HEK293 (cell line): Measurements from ENCODE around the gene KLHDC9.

Source experiments
- CTCF ChIA-PET: fragments of 350-600 bp; formaldehyde crosslinking; extraction: SDS; loops from one replicate; lab custom pipeline; 2021; ENCODE audit warnings: antibody characterized with exemption; lab: Yijun Ruan, JAX
- POLR2A ChIA-PET: fragments of 300-600 bp; formaldehyde crosslinking; extraction: SDS; loops from one replicate; lab custom pipeline; 2020; ENCODE audit warnings: antibody characterized with exemption, inconsistent platforms; lab: Yijun Ruan, JAX
- H3K27ac ChIP-seq: fragments of 200-500 bp; sonication (Bioruptor generic); 2 replicates; pipeline ENCODE4 v1.5.1; 2014; ENCODE audit warnings: low read depth, low read length, control low read depth, inconsistent platforms; ENCODE audit errors: extremely low read depth
- H3K36me3 ChIP-seq, 2 experiments: fragments of 200-500 bp in 1 of 2; sonication (Bioruptor generic) in 1 of 2; 1 replicate in 1 of 2; 2 replicates in 1 of 2; pipeline ENCODE4 v1.5.1; 2014 to 2017; ENCODE audit warnings: inconsistent platforms in 2 of 2, low read length in 2 of 2; ENCODE audit not compliant: control insufficient read depth in 2 of 2, insufficient read depth in 1 of 2
- H3K4me1 ChIP-seq: fragments of 200-500 bp; sonication (Bioruptor generic); 2 replicates; pipeline ENCODE4 v1.5.1; 2014; ENCODE audit warnings: mild to moderate bottlenecking, low read length, inconsistent platforms; ENCODE audit not compliant: control insufficient read depth, insufficient read depth
- H3K4me3 ChIP-seq: 2 replicates; pipeline ENCODE4 v1.5.1; 2011; ENCODE audit warnings: low read depth, mild to moderate bottlenecking, control low read depth, low read length, moderate library complexity
- H3K9me3 ChIP-seq: fragments of 200-500 bp; sonication (Bioruptor generic); 2 replicates; pipeline ENCODE4 v1.5.1; 2014; ENCODE audit warnings: low read depth, low read length, inconsistent platforms; ENCODE audit not compliant: control insufficient read depth, insufficient read depth
- AEBP2 ChIP-seq: fragments of 450-650 bp; formaldehyde crosslinking; IDR thresholded peaks from 2 replicates; pipeline ENCODE4 v1.5.1; 2016; ENCODE audit warnings: missing biosample characterization, missing genetic modification characterization, borderline replicate concordance
- FEZF1 ChIP-seq: fragments of 450-650 bp; formaldehyde crosslinking; IDR thresholded peaks from 2 replicates; pipeline ENCODE4 v1.5.1; 2016; ENCODE audit warnings: missing biosample characterization, missing genetic modification characterization
- IKZF3 ChIP-seq: fragments of 450-650 bp; IDR thresholded peaks from 2 replicates; pipeline ENCODE4 v1.5.0; 2018; ENCODE audit warnings: missing biosample characterization, mild to moderate bottlenecking, missing genetic modification characterization, moderate library complexity
- SALL2 ChIP-seq: fragments of 450-650 bp; formaldehyde crosslinking; IDR thresholded peaks from 2 replicates; pipeline ENCODE4 v1.5.0; 2017; ENCODE audit warnings: missing biosample characterization, mild to moderate bottlenecking, missing genetic modification characterization, borderline replicate concordance
- WT1 ChIP-seq: fragments of 450-650 bp; formaldehyde crosslinking; IDR thresholded peaks from 2 replicates; pipeline ENCODE4 v1.5.1; 2016; ENCODE audit warnings: missing biosample characterization, missing genetic modification characterization
- ZBTB1 ChIP-seq: fragments of 450-650 bp; formaldehyde crosslinking; IDR thresholded peaks from 2 replicates; pipeline ENCODE4 v1.5.1; 2016; ENCODE audit warnings: missing biosample characterization, missing genetic modification characterization
- ZBTB11 ChIP-seq: fragments of 450-650 bp; formaldehyde crosslinking; conservative IDR thresholded peaks from 2 replicates; pipeline ENCODE4 v1.5.1; 2016; ENCODE audit warnings: low read depth, missing biosample characterization, missing genetic modification characterization
- ZBTB8A ChIP-seq: fragments of 450-650 bp; formaldehyde crosslinking; IDR thresholded peaks from 2 replicates; pipeline ENCODE4 v1.5.1; 2016; ENCODE audit warnings: missing biosample characterization, missing genetic modification characterization
- ZFP69B ChIP-seq: fragments of 450-650 bp; formaldehyde crosslinking; IDR thresholded peaks from 2 replicates; pipeline ENCODE4 v1.5.1; 2016; ENCODE audit warnings: missing biosample characterization, missing genetic modification characterization
- ZNF146 ChIP-seq: fragments of 450-650 bp; formaldehyde crosslinking; IDR thresholded peaks from 2 replicates; pipeline ENCODE4 v1.5.1; 2016; ENCODE audit warnings: missing biosample characterization, missing genetic modification characterization
- ZNF341 ChIP-seq: fragments of 450-650 bp; formaldehyde crosslinking; IDR thresholded peaks from 2 replicates; pipeline ENCODE4; 2016; ENCODE audit warnings: low read depth, missing biosample characterization, missing genetic modification characterization
- ZNF394 ChIP-seq: fragments of 450-650 bp; formaldehyde crosslinking; IDR thresholded peaks from 2 replicates; pipeline ENCODE4 v1.5.1; 2016; ENCODE audit warnings: missing biosample characterization, missing genetic modification characterization, mild to moderate bottlenecking, moderate library complexity, borderline replicate concordance
- ZNF423 ChIP-seq: fragments of 450-650 bp; formaldehyde crosslinking; IDR thresholded peaks from 2 replicates; pipeline ENCODE4 v1.5.1; 2016; ENCODE audit warnings: missing biosample characterization, missing genetic modification characterization
- ZNF501 ChIP-seq: fragments of 450-650 bp; formaldehyde crosslinking; IDR thresholded peaks from 2 replicates; pipeline ENCODE4 v1.5.1; 2016; ENCODE audit warnings: missing biosample characterization, missing genetic modification characterization
- ZNF518A ChIP-seq: fragments of 450-650 bp; formaldehyde crosslinking; conservative IDR thresholded peaks from 2 replicates; pipeline ENCODE4 v1.5.1; 2016; ENCODE audit warnings: low read depth, missing biosample characterization, missing genetic modification characterization
- ZNF521 ChIP-seq: fragments of 450-650 bp; formaldehyde crosslinking; IDR thresholded peaks from 2 replicates; pipeline ENCODE4 v1.5.1; 2017; ENCODE audit warnings: missing biosample characterization, mild to moderate bottlenecking, missing genetic modification characterization
- ZNF544 ChIP-seq: fragments of 450-650 bp; formaldehyde crosslinking; IDR thresholded peaks from 2 replicates; pipeline ENCODE4 v1.5.0; 2017; ENCODE audit warnings: missing biosample characterization, missing genetic modification characterization
- ZNF555 ChIP-seq: fragments of 450-650 bp; formaldehyde crosslinking; conservative IDR thresholded peaks from 2 replicates; pipeline ENCODE4 v1.5.1; 2017; ENCODE audit warnings: missing biosample characterization, mild to moderate bottlenecking, missing genetic modification characterization, inconsistent platforms
- ZNF561 ChIP-seq: fragments of 450-650 bp; IDR thresholded peaks from 2 replicates; pipeline ENCODE4 v1.5.1; 2018; ENCODE audit warnings: missing biosample characterization, missing genetic modification characterization, borderline replicate concordance
- ZNF596 ChIP-seq: fragments of 450-650 bp; IDR thresholded peaks from 2 replicates; pipeline ENCODE4 v1.5.0; 2018; ENCODE audit warnings: missing biosample characterization, mild to moderate bottlenecking, missing genetic modification characterization, moderate library complexity
- ZSCAN30 ChIP-seq: fragments of 450-650 bp; IDR thresholded peaks from 2 replicates; pipeline ENCODE4 v1.5.1; 2018; ENCODE audit warnings: missing biosample characterization, mild to moderate bottlenecking, missing genetic modification characterization, moderate library complexity
- TF ChIP-seq, protein P1 (sequence below): fragments of 450-650 bp; formaldehyde crosslinking; IDR thresholded peaks from 2 replicates; pipeline ENCODE4 v1.5.1; 2016; ENCODE audit warnings: missing biosample characterization, missing genetic modification characterization
- TF ChIP-seq, protein P2 (sequence below): fragments of 450-650 bp; formaldehyde crosslinking; IDR thresholded peaks from 2 replicates; pipeline ENCODE4 v1.5.1; 2016; ENCODE audit warnings: missing biosample characterization, missing genetic modification characterization

The KLHDC9 gene

GRCh38 chr1:161098210-161099068, at the start of gene KLHDC9:
KLHDC9 (plus strand) TSS chr1:161098361; CDS start chr1:161098536, 175 bp downstream.
- Histone ChIP-seq H3K4me1 (no peaks in the 10 kb centered on the region; the same call in 1 of the 2 replicates), H3K36me3 (peaks cover 11 to 38% of the 10 kb centered on the region in 2 experiments; a peak in 2 of 3 replicates), H3K27ac (peak within 1 kb of the TSS; percentile 12; the same call in 1 of the 2 replicates), H3K9me3 (no peaks in the 10 kb centered on the region), H3K4me3 (peak within 1 kb of the TSS; percentile 74)
- POLR2A ChIA-PET, result interaction anchor here (0.6 to 2.5 kb wide), 9 partner anchors 16 to 87 kb away, joined by 3 to 10 read pairs (median 6); partner anchors contain the start of genes F11R, NIT1, PFDN2 and USF1
- CTCF ChIA-PET, result interaction anchor here (0.6 to 4.5 kb wide), 32 partner anchors 9 to 630 kb away, joined by 3 to 60 read pairs (median 4); partner anchors contain the start of genes ARHGAP30, DEDD, ITLN2 and NECTIN4
- TF ChIP-seq AEBP2 (tag by site-specific recombination) (no peak), ZNF394 (tag by site-specific recombination) (no peak), SALL2 (tag by site-specific recombination) (no peak), ZNF146 (no peak), ZNF518A (tag by site-specific recombination) (no peak), WT1 (no peak), ZNF341 (0 out of 2 replicates have a peak, but pooled peaks have one; percentile 43), ZNF423 (tag by site-specific recombination) (no peak), ZNF544 (no peak), ZNF561 (no peak; the same call in 1 of the 2 replicates), IKZF3 (tag by site-specific recombination) (0 out of 2 replicates have a peak, but pooled peaks have one; percentile 8), ZBTB11 (peak; percentile 58), ZFP69B (tag by site-specific recombination) (no peak), ZNF521 (no peak), ZNF555 (no peak), FEZF1 (no peak), ZBTB1 (tag by site-specific recombination) (no peak; the same call in 1 of the 2 replicates), ZSCAN30 (tag by site-specific recombination) (no peak), ZNF596 (tag by site-specific recombination) (0 out of 2 replicates have a peak, but pooled peaks have one; percentile 1), ZNF501 (tag by site-specific recombination) (no peak; the same call in 1 of the 2 replicates), ZBTB8A (tag by site-specific recombination) (no peak)
- TF ChIP-seq, protein P1, sequence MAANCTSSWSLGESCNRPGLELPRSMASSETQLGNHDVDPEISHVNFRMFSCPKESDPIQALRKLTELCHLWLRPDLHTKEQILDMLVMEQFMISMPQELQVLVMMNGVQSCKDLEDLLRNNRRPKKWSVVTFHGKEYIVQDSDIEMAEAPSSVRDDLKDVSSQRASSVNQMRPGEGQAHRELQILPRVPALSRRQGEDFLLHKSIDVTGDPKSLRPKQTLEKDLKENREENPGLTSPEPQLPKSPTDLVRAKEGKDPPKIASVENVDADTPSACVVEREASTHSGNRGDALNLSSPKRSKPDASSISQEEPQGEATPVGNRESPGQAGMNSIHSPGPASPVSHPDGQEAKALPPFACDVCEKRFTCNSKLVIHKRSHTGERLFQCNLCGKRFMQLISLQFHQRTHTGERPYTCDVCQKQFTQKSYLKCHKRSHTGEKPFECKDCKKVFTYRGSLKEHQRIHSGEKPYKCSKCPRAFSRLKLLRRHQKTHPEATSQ (tag by site-specific recombination), result peak; percentile 95
- TF ChIP-seq, protein P2, sequence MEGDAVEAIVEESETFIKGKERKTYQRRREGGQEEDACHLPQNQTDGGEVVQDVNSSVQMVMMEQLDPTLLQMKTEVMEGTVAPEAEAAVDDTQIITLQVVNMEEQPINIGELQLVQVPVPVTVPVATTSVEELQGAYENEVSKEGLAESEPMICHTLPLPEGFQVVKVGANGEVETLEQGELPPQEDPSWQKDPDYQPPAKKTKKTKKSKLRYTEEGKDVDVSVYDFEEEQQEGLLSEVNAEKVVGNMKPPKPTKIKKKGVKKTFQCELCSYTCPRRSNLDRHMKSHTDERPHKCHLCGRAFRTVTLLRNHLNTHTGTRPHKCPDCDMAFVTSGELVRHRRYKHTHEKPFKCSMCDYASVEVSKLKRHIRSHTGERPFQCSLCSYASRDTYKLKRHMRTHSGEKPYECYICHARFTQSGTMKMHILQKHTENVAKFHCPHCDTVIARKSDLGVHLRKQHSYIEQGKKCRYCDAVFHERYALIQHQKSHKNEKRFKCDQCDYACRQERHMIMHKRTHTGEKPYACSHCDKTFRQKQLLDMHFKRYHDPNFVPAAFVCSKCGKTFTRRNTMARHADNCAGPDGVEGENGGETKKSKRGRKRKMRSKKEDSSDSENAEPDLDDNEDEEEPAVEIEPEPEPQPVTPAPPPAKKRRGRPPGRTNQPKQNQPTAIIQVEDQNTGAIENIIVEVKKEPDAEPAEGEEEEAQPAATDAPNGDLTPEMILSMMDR, result peak; percentile 87
